ENCODE data around the gene SUSD2. TPM values are rescaled to one million over a fixed set of nuclear protein-coding genes. Genes with fewer than 3 reads are reported as not detected.

The SUSD2 gene
- polyA plus RNA-seq, 1 of the 3 experiments (the other 2 are of a cell fraction) = 0.82 TPM

- no peaks in the 10 kb centered on the region for H3K9me2 ChIP-seq
- ChIA-PET CTCF (no interaction called here), POLR2A (interaction anchor here (0.6 kb wide), 1 partner anchor 370 kb away, joined by 3 read pairs; no protein-coding TSS in a partner anchor)
- no peaks in the 10 kb centered on the region for H3F3A ChIP-seq (replicated peaks; ENCODE audit: insufficient read depth)
- no peak for DNase-seq
- no peak for TF ChIP-seq FOXJ3 (CRISPR knock-in tag; IDR thresholded peaks at IDR 0.05)
- H3K4me3 ChIP-seq (ENCODE audit: low read depth in 2 of 2, low read length in 1 of 2) = no peak overlapping the region
- H3K4me2 ChIP-seq = no peak overlapping the region
- no peak overlapping the region for H3K27ac ChIP-seq (ENCODE audit: low read depth in 2 of 2, low read length in 1 of 2)
- no peaks in the 10 kb centered on the region for H3K4me1 ChIP-seq (ENCODE audit: control insufficient read depth in 1 of 2, insufficient read depth in 2 of 2, low read depth in 1 of 2, low read length in 1 of 2)
- H3K36me3 ChIP-seq (replicated peaks in 1 of 2; ENCODE audit: control insufficient read depth in 1 of 2, insufficient read depth in 2 of 2, low read length in 1 of 2) = no peaks in the 10 kb centered on the region
- 83% methylated on average over 3 of the region's 3 CpGs for WGBS (ENCODE audit: low lambda C conversion rate)
- no peak overlapping the region for H2AFZ ChIP-seq (ENCODE audit: low read depth)
- no peaks in the 10 kb centered on the region for H3K79me2 ChIP-seq (ENCODE audit: insufficient read depth)
- H3K27me3 ChIP-seq (ENCODE audit: insufficient read depth) = no peaks in the 10 kb centered on the region
- no peak overlapping the region for H3K9ac ChIP-seq
- H3K9me3 ChIP-seq = no peaks in the 10 kb centered on the region
- H4K20me1 ChIP-seq (ENCODE audit: insufficient read depth) = no peaks in the 10 kb centered on the region
These were observed 36.1 kb downstream of the SUSD2 start for GRCh38 chr22:24217384-24217783.

- H2AFZ ChIP-seq (ENCODE audit: low read depth) = no peak overlapping the region
- peak; percentile 14 for DNase-seq
- POLR2A ChIA-PET = no interaction called here
- WGBS (ENCODE audit: low lambda C conversion rate) = 93% methylated on average over 8 of the region's 9 CpGs
- H3K9me2 ChIP-seq = no peaks in the 10 kb centered on the region
- no peak overlapping the region for H3K27ac ChIP-seq (ENCODE audit: low read depth in 2 of 2, low read length in 1 of 2)
- H3K27me3 ChIP-seq (ENCODE audit: insufficient read depth) = no peaks in the 10 kb centered on the region
- H4K20me1 ChIP-seq (ENCODE audit: insufficient read depth) = no peaks in the 10 kb centered on the region
- H3K4me1 ChIP-seq (ENCODE audit: control insufficient read depth in 1 of 2, insufficient read depth in 2 of 2, low read depth in 1 of 2, low read length in 1 of 2) = no peaks in the 10 kb centered on the region
- CTCF ChIA-PET = interaction anchor here (1.2 to 1.9 kb wide), 2 partner anchors 12 to 30 kb away, joined by 3 to 6 read pairs; no protein-coding TSS in a partner anchor
- no peaks in the 10 kb centered on the region for H3K9me3 ChIP-seq
- TF ChIP-seq NFIC (IDR thresholded peaks at IDR 0.05; ENCODE audit: borderline replicate concordance) (no peak), FOSL2 (IDR thresholded peaks at IDR 0.05; ENCODE audit: borderline replicate concordance, low read depth) (no peak), IRF3 (IDR thresholded peaks at IDR 0.05; ENCODE audit: low read depth, low read length) (no peak), MEF2A (IDR thresholded peaks at IDR 0.05; ENCODE audit: borderline replicate concordance, low read depth) (no peak), FOXJ3 (CRISPR knock-in tag; IDR thresholded peaks at IDR 0.05) (no peak), PBX3 (IDR thresholded peaks at IDR 0.05) (no peak), RXRA (IDR thresholded peaks at IDR 0.05; ENCODE audit: borderline replicate concordance, low read depth) (no peak), GABPA (IDR thresholded peaks at IDR 0.05; ENCODE audit: low read depth) (no peak), FOXM1 (IDR thresholded peaks at IDR 0.05; ENCODE audit: low read depth) (no peak), MAX (IDR thresholded peaks at IDR 0.05; ENCODE audit: low read depth) (no peak), EZH2phosphoT487 (IDR thresholded peaks at IDR 0.05; ENCODE audit: borderline replicate concordance, low read depth) (no peak), CHD2 (IDR thresholded peaks at IDR 0.05; ENCODE audit: low read length, partially characterized antibody) (no peak), TCF12 (IDR thresholded peaks at IDR 0.05) (no peak), POLR2AphosphoS5 (IDR thresholded peaks at IDR 0.05; ENCODE audit: low read depth, low read length) (no peak), GATA2 (CRISPR knock-in tag; IDR thresholded peaks at IDR 0.05) (no peak), SIN3A (IDR thresholded peaks at IDR 0.05; ENCODE audit: borderline replicate concordance, low read depth, low read length) (no peak), EP300 (IDR thresholded peaks at IDR 0.05; ENCODE audit: borderline replicate concordance in 1 of 2, low read depth in 1 of 2, low read length in 1 of 2) (no peak), ELF1 (IDR thresholded peaks at IDR 0.05) (no peak), MXI1 (IDR thresholded peaks at IDR 0.05; ENCODE audit: low read depth, low read length) (no peak)
- no peak overlapping the region for H3K4me2 ChIP-seq
- no peak overlapping the region for H3K9ac ChIP-seq
- H3K4me3 ChIP-seq (ENCODE audit: low read depth in 2 of 2, low read length in 1 of 2) = no peak overlapping the region
- H3F3A ChIP-seq (replicated peaks; ENCODE audit: insufficient read depth) = no peaks in the 10 kb centered on the region
- H3K79me2 ChIP-seq (ENCODE audit: insufficient read depth) = no peaks in the 10 kb centered on the region
- no peaks in the 10 kb centered on the region for H3K36me3 ChIP-seq (replicated peaks in 1 of 2; ENCODE audit: control insufficient read depth in 1 of 2, insufficient read depth in 2 of 2, low read length in 1 of 2)
These were observed 38.5 kb downstream of the SUSD2 start for GRCh38 chr22:24219750-24220149.

All from SK-N-SH (cell line).